MV-4-11 (cell line): Measurements from ENCODE around the gene FAM120C.

Source experiments
- DNase-seq: peaks from one replicate; lab custom pipeline; 2025; lab: John Stamatoyannopoulos, UW

Gene FAM120C

DNA sequence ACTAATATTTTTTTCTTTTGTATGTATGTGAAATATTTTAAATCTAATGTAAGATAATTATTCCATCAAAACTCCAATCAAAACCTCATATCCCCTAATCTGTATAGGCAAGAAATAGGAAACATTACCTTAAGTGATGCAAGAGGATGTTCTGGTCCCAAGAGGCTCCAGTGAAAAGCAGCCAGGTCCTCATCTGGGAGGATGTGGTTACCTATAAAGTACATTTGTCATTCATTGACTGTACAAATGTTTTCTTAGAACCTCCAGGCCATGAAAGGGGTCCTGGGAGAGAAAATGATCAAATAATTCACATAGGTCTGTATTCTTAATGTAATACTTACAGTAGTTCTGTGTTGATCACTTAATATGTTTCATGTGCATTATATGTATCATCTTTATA, 25.5 kb downstream of the FAM120C start:
- DNase-seq, result no peak

DNA sequence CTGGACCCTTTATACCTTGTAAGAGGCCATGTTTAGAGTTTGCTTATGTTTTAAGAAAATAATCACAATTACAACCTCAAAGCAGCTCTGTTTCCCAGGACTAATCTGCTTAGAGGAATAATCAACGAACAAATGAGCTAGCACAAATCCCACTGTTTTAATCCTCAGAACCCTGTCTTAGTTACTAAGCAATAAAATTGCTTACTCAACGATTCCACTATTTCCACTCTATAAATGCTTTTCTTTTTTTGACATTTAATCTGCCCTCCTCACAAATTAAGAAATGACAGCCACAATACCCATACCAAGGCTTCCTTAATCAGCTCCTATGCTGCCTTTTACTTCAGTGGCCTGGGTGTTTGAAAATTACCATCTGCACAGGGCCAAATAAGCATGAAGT, 48.8 kb downstream of the FAM120C start:
- DNase-seq, result no peak

DNA sequence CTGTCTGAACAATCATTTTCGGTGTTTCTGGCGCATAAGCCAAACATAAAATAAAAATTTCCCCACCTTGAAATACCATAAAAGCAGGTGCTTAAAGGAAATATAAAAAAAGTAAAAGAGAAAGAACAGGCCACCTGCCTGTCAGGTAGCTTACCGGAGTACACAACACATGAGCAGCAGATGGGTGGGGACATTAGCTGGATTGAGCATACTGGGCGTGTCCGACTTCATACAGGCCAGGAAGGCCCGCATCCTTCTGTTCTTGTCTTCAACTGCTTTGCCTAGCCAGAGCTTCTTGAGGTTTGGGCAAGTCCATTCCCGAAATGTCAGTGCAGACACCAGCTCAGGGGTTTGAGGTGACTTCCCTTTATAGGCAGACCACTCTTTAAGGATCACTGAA, 66.7 kb downstream of the FAM120C start:
- no peak for DNase-seq

DNA sequence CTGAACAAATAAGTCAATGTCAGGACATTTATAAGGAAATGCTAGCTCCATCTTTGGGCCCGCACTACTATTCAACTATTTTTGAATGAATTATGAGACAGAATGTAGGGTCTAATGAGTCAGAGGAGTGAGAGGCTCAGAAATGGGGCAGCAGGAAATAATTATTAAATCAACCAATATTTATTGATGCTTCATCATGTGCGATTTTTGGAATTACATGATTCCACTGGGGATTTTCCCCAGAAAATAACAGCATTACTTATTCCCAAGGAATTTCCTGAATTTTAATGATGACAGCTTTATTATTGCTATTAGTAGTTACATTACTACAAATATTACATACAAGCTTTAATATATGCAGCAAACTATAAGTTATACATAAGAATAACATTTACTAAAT, 89.5 kb downstream of the FAM120C start:
- DNase-seq, result no peak

DNA sequence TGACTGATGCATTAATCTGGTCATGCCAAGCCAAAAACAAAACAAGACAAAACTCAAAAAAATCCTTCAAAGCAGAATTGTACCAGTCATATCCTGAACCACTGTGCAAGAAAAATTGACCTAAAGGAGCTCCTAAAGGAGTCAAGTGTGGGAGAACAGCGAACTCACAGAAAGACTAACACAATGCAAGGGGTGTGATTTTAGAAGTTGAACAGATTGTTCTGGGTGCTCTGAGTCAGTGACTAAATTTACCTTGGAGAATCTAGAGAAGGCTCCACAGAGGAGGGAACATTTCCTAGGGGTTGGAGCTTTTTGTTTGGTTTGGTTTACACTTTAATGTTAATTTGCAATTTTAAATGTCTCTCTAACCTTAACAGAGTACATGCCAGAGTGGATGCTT, 89.9 kb downstream of the FAM120C start:
- DNase-seq, result no peak

DNA sequence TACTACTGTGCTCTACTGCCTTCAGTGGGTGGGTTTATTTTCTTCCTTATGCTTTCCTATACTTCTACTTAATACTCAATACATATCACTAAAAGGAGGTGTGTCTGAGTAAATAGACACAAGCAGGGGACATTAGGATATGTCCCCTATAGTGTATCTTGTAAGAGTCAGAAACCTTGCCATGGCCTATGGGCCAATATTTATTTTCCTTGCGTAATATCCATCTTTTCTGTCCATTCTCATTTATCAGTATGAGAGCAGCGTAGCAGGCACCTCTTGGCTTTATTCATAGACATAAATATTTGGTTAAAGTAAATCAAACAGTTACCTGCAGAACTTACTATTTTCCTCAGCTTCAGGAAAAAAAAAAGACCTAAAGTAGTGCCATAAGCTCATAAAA, 92.2 kb downstream of the FAM120C start:
- no peak for DNase-seq

DNA sequence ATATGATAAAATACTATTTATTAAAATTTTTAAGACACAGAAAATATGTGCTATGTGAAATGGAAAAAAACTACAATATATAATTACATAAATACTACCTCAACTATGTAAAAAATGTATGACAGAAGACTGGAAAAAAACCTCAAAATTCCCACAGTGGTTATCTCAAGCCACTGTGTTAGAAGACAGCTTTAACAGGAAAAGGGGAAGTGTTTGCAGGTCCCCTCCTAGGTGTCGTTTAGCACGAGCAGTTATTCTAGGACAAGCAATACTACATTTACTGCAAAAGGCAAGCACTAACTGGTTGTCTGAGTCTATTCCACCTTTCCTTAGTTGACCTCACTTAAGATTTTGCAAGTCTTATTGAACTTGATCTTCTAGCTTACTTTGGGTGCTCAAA, 93.9 kb downstream of the FAM120C start:
- no peak for DNase-seq

DNA sequence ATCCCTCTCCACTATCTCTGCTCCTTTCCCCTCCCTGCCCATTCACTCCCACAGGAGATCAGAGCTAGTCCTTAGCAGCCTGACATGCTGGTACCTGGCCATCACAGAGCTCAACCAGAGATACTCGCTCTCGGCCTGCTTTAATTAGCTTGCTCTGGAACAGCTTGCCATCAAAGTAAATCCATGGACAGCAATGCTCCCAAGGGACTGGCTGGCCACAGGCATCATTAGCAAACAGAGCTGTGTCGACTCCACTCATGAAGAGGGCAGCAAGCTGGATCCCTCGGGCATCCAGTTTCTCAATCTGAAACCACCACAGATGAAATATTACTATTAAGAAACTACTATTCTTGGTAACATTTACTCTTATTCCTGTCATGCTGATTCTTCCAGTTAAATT, 95.4 kb downstream of the FAM120C start:
- no peak for DNase-seq

DNA sequence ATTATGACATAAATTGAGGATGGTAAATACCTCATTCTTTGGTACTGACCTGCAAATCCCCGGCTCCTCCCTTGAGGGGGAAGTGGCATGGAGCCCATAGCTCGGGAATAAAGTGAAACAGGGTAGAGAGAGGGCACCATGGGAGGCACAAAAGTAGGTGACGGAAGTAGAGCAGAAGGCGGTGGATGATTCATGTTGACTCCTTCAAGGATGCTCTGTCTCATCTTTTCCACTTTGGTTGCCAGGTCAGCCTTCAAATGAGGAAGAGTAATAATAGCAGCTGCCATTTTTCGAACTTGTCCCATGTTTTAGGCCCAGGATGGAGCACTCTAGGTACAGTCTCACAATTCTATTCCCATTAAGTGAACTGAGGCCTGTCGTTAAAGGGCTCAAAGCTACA, 97.4 kb downstream of the FAM120C start:
- no peak for DNase-seq

DNA sequence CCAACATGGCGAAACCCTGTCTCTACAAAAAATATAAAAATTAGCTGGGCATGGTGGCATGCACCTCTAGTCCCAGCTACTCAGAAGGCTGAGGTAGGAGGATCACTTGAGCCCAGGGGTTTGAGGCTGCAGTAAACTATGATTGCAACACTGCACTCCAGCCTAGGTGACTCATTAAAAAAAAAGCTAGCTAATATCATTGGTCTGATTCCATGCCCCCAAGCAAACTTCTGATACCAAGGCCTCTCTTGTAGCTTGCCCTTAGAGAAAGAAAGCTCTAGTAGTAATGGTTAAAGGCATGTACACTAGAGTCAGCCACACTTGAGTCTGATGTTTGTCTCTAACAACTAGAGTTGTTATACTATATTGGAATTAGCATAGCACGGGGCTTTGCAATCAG, 106.2 kb downstream of the FAM120C start:
- no peak for DNase-seq

DNA sequence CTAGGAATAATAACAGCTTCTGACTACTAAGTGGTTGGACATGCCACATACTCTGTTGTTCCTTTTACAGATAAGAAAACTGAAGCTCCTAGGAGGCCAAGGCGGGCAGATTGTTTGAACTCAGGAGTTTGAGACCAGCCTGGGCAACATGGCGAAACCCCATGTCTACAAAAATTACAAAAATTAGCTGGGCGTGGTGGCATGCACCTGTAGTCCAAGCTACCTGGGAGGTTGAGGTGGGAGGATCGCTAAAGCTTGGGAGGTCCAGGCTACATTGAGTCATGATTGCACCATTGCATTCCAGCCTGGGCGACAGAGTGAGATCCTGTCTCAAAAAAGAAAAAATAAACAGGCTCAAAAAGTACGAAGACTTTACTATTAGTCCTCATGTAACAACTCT, 108.2 kb downstream of the FAM120C start:
- no peak for DNase-seq

DNA sequence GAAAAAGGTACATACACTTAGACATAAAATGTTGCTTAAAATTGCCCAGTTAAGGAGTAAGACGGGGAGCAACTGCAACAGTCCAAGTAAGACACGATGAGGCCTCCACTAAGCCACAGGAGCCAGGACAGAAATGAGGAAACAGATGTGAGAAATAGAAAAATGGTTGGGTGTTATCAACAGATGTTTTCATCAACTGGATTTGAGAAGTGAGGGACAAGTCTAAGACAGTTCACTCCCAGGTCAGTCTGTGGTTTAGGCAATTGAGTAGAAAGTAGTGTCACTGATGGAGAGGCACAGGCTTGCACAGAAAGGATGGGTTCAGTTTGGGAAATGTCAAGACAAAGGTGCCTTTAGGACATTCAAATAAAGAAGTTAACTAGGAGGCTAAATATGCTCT, 115.3 kb downstream of the FAM120C start:
- peak; percentile 85 for DNase-seq

DNA sequence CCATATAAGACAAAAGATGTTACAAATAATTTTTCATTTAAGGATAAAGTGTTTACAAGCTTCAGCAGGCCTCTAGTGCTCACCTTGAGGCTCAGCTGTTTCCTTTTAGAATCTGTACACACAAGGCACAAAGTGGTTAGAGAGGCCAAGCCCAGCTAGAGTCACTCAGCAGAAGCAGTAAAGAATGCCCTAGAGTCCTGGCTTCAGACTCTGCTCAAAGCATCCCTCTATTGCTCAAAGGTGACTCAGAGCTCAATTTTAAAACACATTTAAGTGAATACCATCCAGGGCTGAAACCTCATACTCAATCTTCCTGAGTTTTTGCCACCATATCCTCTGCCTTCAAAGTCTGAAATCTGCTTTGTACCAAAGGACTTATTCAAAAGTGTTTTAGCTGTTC, 116.2 kb downstream of the FAM120C start:
- DNase-seq, result no peak

DNA sequence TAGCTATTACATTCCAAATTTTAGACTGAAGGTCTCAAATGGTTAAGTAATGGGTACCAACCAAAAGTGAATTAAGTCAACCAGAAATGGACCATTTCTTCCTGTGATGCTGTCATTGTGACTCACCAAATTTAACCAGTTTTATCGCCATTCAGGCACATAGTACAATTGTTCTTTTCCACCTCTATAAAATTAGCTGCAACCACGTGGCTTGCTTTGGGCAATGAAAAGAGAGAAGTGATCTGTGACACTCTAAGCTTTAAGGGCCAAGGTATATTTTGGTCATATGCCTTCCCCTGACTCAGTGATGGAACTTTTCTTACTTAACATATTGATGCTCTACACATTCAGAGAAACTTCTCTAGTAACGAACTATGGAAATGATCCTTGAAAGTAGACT, 118.5 kb downstream of the FAM120C start:
- peak; percentile 5 for DNase-seq

DNA sequence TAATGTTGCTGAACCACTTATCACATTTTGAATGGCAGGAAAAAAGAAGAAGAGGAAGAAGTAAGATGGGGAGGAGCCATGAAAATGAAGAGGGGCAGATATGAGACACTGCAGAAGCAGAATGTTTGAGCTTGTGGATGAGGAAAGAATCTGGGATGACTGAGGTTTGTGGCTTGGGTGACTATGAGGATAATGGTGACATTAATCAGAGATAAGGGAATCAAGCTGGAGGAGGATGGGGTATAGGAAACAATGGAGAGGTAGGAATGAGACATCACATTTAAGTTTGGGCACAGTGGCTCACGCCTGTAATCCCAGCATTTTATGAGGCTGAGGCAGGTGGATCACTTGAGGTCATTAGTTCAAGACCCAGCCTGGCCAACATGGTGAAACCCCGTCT, 119.7 kb downstream of the FAM120C start:
- peak; percentile 8 for DNase-seq

DNA sequence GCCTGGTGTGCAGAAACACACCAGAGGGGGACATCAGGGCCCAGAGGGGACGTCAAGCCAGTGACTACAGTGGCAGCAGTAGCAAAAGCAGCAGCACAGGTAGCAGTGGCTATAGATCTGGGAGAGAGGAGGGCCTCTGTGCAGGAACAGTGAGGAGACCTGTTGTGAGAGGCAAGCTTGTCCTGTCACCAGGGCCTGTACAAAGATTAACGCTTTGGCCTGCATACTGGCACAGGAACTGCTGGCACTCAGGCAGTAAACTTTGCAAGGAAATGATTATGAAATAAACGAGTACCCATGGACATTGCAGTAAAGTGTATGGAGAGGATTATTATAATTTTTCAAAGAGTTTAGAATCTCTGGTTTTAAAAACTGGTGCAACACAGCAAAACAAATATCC, 133.3 kb downstream of the FAM120C start:
- peak; percentile 12 for DNase-seq

DNA sequence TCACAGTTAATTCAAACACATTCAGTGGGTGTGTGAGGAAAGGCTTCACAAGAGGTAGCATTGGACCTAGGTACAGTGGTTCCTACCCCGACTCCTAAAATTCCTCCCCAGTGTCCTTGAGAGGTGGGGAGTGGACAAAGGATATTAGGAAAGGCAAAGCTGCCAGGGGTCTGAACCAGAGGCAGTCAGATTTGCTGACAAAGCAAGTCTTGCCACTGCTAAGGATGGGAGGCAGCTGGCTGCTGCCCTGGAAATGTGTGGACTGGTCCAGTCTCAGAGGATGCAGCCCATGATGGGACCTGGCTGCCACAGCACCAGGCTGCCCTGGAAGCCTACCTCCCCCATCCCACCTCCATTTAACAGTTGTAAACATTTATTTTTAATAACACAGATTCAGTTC, 134.6 kb downstream of the FAM120C start:
- DNase-seq, result no peak

DNA sequence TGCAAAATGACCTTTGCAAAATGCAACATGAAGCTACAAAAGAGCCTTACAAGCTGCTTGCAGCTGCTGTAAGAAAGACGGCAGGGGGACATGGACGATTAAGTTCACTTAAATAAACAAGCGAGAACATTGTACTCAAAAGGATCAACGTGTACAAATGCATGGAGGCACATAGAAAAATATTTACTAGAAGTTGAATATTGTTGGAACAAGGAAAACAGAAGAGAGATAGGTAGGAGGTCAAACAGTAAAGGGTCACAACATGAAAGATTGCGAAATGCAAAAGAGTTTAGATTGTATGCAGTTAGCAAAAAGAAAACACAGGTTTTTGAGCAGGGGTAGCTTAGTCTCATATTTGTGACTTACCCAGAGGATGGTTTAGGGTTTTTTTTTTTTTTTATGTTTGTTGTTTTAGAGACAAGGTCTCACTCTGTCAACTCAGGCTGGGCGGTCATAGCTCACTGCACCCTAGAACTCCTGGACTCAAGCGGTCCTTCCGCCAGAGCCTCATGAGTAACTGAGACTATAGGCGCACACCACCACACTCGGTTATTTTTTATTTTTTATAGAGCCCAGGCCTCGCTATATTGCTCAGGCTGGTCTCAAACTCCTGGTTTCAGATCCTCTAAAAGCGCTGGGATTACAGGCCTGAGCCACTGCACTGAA, 137.4 kb downstream of the FAM120C start:
- DNase-seq, result peak; percentile 87

DNA sequence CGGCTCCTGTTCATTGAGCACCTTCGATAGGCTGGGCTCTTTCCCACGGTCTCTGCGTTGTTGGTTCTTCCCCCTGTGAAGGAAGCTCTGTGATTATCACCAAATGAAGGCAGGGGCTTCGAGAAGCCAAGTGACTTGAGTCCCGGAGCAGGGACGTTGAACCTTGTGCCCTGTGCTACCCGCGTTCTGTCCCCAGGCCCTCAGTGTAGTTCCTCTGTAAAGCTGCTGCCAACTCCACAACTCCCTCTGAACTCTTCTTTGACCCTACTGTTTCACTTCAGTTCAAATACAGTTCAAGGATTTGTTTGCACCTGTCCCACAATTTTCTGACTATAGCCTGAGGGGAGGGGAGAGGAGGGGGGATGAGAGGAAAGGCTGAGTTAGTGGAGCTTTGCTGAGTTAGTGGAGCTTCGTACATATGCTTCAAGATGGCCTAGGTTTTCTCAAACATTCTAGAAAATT, 138.1 kb downstream of the FAM120C start:
- no peak for DNase-seq

DNA sequence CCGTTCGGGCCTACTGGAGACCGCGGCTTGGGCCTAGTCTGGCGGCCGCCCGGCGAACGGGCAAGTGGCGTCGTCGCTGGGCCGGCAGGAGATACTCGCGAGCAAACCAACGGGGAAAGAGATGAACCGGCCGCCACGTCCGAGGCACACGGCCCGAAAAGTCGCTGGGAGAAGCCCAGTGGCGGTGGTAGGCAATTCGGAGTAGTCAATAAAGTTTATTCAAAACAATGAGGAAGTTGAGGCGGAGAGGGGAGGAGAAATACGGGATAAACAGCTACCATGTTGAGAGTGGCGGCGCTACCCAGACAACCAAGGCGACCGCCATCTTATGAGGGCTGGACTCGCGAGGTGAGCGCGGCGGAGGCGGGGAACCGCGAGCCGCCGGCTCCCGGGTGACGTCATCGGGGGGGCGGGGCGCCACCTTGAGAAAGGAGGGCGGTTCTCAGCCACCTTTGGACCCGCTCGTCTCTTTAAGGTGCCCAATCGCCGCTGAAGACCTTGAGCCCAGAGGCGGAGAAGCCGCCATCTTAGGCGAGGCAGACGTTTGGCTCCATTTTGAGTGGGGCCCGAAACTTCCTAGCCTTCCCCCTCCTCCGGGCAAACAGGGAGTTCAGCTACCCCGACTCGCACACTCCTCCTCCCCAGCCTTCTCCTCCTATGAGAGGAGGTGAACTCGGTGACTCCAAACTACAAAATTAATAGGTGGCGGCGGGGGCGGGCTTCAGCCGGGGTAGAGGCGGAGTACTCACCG, 138.8 kb downstream of the FAM120C start, which contains the start of gene PHF8:
Gene PHF8, minus strand, starts transcription at position 348 of the 751 bp plus-strand sequence. CDS start 1,745 bp downstream, outside the sequence.
- peak; percentile 94 for DNase-seq

DNA sequence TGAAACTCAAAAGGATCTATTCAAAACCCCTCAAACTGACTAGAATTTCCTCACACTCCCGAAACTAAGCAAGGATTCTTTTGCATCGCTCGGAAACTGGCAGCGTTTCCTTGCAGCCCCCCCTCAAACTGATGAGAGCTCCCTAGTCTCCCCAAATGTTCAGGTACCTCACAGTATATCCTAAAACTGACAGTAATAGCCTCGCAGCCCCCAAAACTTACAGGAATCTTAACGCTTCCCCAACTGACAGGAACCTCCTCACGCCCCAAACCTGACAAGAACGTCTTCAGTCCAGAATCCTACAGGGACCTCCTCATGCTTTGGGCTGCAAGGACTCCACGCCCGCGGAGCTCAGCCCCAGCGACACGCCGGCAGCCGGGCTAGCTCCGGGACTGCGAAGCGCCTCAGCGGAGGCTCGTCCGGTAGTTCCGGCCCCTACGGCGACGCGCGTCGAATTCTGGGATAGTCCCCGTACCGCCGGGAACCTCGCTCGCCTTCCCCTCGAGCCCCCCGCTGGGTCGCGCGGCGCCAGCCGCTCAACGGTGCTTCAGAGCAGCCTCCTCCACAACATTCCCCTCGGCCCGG, 139.4 kb downstream of the FAM120C start:
- peak; percentile 2 for DNase-seq

DNA sequence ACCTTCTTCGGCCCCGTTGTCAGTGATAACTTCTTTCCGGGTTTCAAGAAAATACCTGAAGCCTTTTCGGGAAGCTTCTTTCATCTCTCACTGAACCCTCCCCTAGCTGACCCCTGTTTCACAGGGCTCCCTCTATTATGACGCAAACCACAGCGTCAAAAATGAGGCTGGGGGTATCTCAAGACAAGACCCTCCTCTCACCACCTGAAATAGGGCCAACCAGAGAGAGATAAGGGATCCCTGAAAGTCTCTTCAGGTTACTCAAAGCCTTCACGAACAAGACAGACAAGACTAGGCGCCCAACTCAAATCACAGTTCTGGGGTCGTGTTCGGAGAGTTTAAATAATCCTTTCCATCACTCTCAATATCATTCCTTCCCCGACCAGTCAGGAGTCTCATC, 140.0 kb downstream of the FAM120C start:
- no peak for DNase-seq

DNA sequence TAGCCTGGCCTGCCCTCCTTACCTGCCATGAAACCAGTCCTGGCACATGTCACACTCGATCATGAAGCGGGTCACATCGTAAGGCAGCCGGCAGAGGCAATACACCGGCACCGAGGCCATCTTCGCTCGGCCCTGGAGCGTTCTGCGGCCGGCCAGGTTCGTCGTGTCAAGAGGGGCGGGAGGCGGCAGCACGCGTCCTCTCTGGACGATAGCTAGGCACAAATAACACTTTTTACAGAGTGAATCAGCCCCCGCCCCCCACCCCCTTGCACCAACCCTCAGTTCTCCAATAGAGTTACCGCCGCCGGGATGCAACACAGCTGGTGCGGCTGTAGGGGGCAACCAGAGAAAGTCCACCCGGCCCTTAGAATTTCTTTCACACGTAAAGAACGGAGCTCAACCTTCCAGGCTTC, 140.4 kb downstream of the FAM120C start:
- peak; percentile 24 for DNase-seq
